ENCODE results near the gene CDH13. TPM values are rescaled to one million over a fixed set of nuclear protein-coding genes. Genes with fewer than 3 reads are reported as not detected.

CDH13 gene
- total RNA-seq, 1 experiment from 2014 or later: 2.1 TPM

DNA sequence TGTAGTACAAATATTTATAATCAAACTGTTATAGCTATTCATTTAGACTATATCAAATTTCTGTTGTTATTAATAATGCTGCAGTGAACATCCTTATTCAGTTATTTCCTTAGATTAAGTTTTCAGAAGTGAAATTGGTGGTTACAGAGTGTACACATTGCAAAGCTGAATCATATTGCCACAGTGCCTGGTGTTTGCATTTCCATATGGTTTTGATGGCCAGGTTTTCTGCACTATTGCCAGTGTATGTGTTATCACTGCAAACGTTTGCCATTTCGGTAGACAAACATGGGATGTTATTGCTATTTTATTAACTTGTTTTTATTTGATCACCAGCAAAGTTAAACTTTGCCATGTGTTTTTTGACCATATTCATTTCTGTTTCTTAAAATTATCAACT, 259.4 kb downstream of the CDH13 start:
- Histone ChIP-seq H3K4me3 (ENCODE audit: low read depth, low read length, poor library complexity, severe bottlenecking) (no peak overlapping the region), H3K4me1 (ENCODE audit: insufficient read depth, low read length, poor library complexity, severe bottlenecking) (no peaks in the 10 kb centered on the region), H3K27me3 (replicated peaks; ENCODE audit: insufficient read depth, low read depth, low read length, poor library complexity) (no peaks in the 10 kb centered on the region), H3K36me3 (ENCODE audit: insufficient read depth, low read length, poor library complexity, severe bottlenecking) (no peaks in the 10 kb centered on the region), H3K27ac (ENCODE audit: low read depth, low read length, poor library complexity, severe bottlenecking) (no peak overlapping the region), H3K9me3 (ENCODE audit: low read depth, low read length, poor library complexity, severe bottlenecking) (no peaks in the 10 kb centered on the region)
- intact Hi-C loops (cut with micrococcal nuclease; ENCODE audit: unreplicated experiment): no loop called here
- TF ChIP-seq, protein P1, sequence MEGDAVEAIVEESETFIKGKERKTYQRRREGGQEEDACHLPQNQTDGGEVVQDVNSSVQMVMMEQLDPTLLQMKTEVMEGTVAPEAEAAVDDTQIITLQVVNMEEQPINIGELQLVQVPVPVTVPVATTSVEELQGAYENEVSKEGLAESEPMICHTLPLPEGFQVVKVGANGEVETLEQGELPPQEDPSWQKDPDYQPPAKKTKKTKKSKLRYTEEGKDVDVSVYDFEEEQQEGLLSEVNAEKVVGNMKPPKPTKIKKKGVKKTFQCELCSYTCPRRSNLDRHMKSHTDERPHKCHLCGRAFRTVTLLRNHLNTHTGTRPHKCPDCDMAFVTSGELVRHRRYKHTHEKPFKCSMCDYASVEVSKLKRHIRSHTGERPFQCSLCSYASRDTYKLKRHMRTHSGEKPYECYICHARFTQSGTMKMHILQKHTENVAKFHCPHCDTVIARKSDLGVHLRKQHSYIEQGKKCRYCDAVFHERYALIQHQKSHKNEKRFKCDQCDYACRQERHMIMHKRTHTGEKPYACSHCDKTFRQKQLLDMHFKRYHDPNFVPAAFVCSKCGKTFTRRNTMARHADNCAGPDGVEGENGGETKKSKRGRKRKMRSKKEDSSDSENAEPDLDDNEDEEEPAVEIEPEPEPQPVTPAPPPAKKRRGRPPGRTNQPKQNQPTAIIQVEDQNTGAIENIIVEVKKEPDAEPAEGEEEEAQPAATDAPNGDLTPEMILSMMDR (conservative IDR thresholded peaks at IDR 0.05; ENCODE audit: low read depth, low read length): no peak
- TF ChIP-seq EZH2 (IDR thresholded peaks at IDR 0.05; ENCODE audit: borderline replicate concordance, low read depth, low read length, poor library complexity, severe bottlenecking): no peak
- no TSS peak for BruUV-seq (replicated peaks)
- POLR2A ChIA-PET (ENCODE audit: low non-redundant PET): no interaction called here
- no peak for DNase-seq (ENCODE audit: low spot score)
- CTCF ChIA-PET: no interaction called here

DNA sequence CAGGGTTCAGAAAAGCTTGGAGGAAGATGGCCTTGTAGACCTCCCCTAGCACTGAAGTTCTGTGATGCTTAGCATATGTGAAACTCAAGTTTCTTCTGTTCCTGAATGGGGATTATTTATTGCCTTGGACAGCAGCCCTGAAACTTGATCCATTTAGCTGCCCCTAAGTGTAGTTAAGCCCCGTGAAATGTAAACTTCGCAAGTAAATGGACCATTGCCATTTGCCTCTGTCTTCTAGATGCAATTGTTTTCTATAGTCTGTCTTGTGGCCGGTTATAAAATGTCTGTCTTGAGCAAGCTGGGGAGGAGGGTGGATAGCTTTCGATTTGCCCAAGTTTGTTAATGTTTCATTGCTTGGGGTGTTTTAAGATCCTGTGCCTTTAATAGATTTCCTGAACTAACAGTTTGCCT, 261.8 kb downstream of the CDH13 start:
- no peaks in the 10 kb centered on the region for H3K36me3 ChIP-seq (ENCODE audit: insufficient read depth, low read length, poor library complexity, severe bottlenecking)
- no TSS peak for BruUV-seq (replicated peaks)
- TF ChIP-seq EZH2 (IDR thresholded peaks at IDR 0.05; ENCODE audit: borderline replicate concordance, low read depth, low read length, poor library complexity, severe bottlenecking): no peak
- TF ChIP-seq, protein P1 (conservative IDR thresholded peaks at IDR 0.05; ENCODE audit: low read depth, low read length): no peak
- no peak overlapping the region for H3K4me3 ChIP-seq (ENCODE audit: low read depth, low read length, poor library complexity, severe bottlenecking)
- no peaks in the 10 kb centered on the region for H3K27me3 ChIP-seq (replicated peaks; ENCODE audit: insufficient read depth, low read depth, low read length, poor library complexity)
- CTCF ChIA-PET: no interaction called here
- POLR2A ChIA-PET (ENCODE audit: low non-redundant PET): no interaction called here
- H3K4me1 ChIP-seq (ENCODE audit: insufficient read depth, low read length, poor library complexity, severe bottlenecking): no peaks in the 10 kb centered on the region
- no peaks in the 10 kb centered on the region for H3K9me3 ChIP-seq (ENCODE audit: low read depth, low read length, poor library complexity, severe bottlenecking)
- intact Hi-C loops (cut with micrococcal nuclease; ENCODE audit: unreplicated experiment): no loop called here
- peak; percentile 29 for DNase-seq (ENCODE audit: low spot score)
- H3K27ac ChIP-seq (ENCODE audit: low read depth, low read length, poor library complexity, severe bottlenecking): no peak overlapping the region

DNA sequence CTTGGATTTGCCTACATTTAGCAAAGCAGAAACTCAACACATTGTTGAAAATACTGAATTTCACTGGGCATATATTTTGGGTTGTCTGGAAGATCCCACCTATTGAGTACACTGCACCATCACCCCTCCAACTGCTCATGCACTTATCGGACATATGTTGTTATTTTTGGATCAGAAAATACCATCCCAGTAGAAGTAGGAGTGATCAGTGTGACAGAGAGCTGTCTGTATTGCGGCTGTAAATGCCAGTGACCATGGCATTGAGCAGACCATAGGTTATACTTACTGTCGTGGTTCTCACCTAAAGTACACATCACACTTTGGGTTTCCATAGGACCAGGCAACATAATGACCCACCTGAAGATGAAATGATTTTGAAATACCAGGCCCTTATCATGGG, 264.7 kb downstream of the CDH13 start:
- Histone ChIP-seq H3K4me3 (ENCODE audit: low read depth, low read length, poor library complexity, severe bottlenecking) (no peak overlapping the region), H3K27ac (ENCODE audit: low read depth, low read length, poor library complexity, severe bottlenecking) (no peak overlapping the region), H3K9me3 (ENCODE audit: low read depth, low read length, poor library complexity, severe bottlenecking) (no peaks in the 10 kb centered on the region), H3K27me3 (replicated peaks; ENCODE audit: insufficient read depth, low read depth, low read length, poor library complexity) (no peaks in the 10 kb centered on the region), H3K36me3 (ENCODE audit: insufficient read depth, low read length, poor library complexity, severe bottlenecking) (no peaks in the 10 kb centered on the region), H3K4me1 (ENCODE audit: insufficient read depth, low read length, poor library complexity, severe bottlenecking) (no peaks in the 10 kb centered on the region)
- ChIA-PET CTCF (no interaction called here), POLR2A (ENCODE audit: low non-redundant PET) (no interaction called here)
- BruUV-seq (replicated peaks): no TSS peak
- intact Hi-C loops (cut with micrococcal nuclease; ENCODE audit: unreplicated experiment): no loop called here
- TF ChIP-seq EZH2 (IDR thresholded peaks at IDR 0.05; ENCODE audit: borderline replicate concordance, low read depth, low read length, poor library complexity, severe bottlenecking): no peak
- TF ChIP-seq, protein P1 (conservative IDR thresholded peaks at IDR 0.05; ENCODE audit: low read depth, low read length): no peak
- no peak for DNase-seq (ENCODE audit: low spot score)

Measured in A673 (cell line).